ENCODE data around the gene HOXD13.

DNA sequence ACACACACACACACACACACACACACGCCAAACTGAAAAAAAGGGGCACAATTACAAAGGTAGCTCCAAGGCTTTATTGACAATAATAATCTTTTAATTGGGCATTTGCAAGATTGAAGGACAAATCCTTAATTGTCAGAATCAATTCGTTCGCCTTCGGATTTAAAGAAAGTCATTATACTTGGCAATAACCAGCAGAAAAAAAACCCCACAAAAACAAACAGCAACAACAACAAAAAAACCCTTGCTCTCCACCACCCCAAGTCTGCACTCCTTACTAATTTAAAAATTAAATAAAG is 35.2 kb downstream of the HOXD13 start:
- no peak for TF ChIP-seq EZH2 (IDR thresholded peaks at IDR 0.05)
- no peak for TF ChIP-seq POLR2AphosphoS5 (IDR thresholded peaks at IDR 0.05; ENCODE audit: borderline replicate concordance, low read depth, low read length)

Measured in SK-N-MC (cell line).